ENCODE measurements around the gene CDKL4. TPM values are rescaled to one million over a fixed set of nuclear protein-coding genes. Genes with fewer than 3 reads are reported as not detected.

Gene CDKL4
- total and polyA plus RNA-seq, 7 donors: 0.54 to 3.3 (median 1.3) TPM; not detected in 3

DNA sequence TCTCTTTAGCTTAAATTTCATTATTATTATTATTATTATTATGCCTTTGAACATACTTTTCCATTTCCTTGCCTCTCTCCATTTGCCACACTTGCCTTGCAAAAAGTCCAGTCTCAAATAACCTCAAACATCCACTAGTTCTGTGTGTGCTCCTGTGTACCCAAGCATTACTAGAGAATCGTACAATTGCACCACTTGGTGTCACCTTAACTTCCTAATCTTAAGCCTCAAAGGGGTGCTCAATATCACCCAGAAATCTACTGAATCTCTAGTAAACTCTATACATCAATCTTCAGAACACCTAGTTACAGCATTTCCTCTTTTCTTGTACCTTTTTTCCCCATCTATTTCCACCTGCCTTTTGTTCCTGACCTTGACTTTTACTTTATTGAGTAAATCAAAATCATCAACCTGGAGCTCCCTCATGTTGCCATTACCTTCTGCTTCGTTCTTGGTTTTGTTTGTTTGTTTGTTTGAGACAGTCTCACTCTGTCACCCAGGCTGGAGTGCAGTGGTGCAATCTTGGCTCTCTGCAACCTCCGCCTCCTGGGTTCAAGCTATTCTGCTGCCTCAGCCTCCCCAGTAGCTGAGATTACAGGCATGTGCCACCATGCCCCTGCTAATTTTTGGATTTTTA, 110.4 kb downstream of the CDKL4 start:
- Histone ChIP-seq H3K36me3 (no peaks in the 10 kb centered on the region), H3K27ac (no peak overlapping the region), H3K4me1 (no peaks in the 10 kb centered on the region), H3K9me3 (no peaks in the 10 kb centered on the region), H3K27me3 (no peaks in the 10 kb centered on the region), H3K4me3 (no peak overlapping the region)
- TF ChIP-seq EP300 (IDR thresholded peaks at IDR 0.05): no peak
- TF ChIP-seq POLR2AphosphoS5 (IDR thresholded peaks at IDR 0.05): no peak
- no peak for TF ChIP-seq POLR2A (IDR thresholded peaks at IDR 0.05)
- TF ChIP-seq, protein P1, sequence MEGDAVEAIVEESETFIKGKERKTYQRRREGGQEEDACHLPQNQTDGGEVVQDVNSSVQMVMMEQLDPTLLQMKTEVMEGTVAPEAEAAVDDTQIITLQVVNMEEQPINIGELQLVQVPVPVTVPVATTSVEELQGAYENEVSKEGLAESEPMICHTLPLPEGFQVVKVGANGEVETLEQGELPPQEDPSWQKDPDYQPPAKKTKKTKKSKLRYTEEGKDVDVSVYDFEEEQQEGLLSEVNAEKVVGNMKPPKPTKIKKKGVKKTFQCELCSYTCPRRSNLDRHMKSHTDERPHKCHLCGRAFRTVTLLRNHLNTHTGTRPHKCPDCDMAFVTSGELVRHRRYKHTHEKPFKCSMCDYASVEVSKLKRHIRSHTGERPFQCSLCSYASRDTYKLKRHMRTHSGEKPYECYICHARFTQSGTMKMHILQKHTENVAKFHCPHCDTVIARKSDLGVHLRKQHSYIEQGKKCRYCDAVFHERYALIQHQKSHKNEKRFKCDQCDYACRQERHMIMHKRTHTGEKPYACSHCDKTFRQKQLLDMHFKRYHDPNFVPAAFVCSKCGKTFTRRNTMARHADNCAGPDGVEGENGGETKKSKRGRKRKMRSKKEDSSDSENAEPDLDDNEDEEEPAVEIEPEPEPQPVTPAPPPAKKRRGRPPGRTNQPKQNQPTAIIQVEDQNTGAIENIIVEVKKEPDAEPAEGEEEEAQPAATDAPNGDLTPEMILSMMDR (IDR thresholded peaks at IDR 0.05): no peak
- intact Hi-C loops (cut with DNase I): no loop called here
- WGBS, 2 donors: 81 to 82% methylated on average over 3 of the region's 3 CpGs
- DNase-seq: no peak

DNA sequence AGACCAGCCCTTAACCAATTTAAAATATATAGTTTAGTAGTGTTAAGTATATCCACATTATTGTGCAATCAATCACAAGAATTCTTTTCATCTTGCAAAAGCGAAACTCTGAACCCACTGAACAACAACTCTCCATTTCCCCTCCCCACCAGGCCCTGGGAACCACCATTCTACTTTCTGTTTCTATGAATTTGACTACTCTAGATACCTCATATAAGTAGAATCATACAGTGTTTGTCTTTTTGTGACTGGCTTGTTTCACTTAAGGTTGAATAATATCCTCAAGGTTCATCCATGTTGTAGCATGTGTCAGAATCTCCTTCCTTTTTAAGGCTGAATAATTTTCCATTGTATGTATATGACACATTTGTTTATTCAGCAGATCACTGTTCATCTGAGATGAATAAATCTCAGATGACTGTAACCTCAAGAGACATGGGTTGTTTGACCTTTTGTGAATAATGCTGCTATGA, 114.8 kb downstream of the CDKL4 start:
- intact Hi-C loops (cut with DNase I): loop anchor here (10.0 kb wide), 1 partner anchor 386 kb away; no protein-coding TSS in a partner anchor
- TF ChIP-seq, protein P1 (IDR thresholded peaks at IDR 0.05): no peak
- H3K4me1 ChIP-seq: peaks cover 0 to 6% (median 3%) of the 10 kb centered on the region in 4 donors
- DNase-seq: no peak
- H3K36me3 ChIP-seq: no peaks in the 10 kb centered on the region
- no peaks in the 10 kb centered on the region for H3K9me3 ChIP-seq
- H3K27me3 ChIP-seq: no peaks in the 10 kb centered on the region
- H3K27ac ChIP-seq: peak overlapping the region in 1 of 4 donors; percentile 3
- 37 to 72% methylated on average over 1 of the region's 1 CpG for WGBS, 2 donors
- H3K4me3 ChIP-seq: no peak overlapping the region

DNA sequence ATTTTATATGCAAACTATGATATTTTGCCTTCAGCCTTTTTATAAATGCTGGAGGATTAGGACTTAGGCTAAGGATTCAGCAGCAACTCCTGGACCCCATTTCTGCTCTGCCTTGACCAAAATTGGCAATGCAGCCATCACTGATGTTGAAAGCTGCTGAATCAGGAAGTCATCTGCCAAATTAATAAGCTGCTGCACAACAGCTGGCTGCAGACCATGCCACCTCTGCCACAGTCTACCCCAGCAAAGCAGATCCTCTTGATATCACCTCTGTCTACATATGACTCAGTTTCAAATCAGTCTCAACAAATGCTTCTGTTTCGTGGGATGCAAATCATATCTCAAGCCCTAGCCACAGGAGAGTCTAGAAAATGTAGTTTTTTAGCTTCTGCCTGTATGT, 115.8 kb downstream of the CDKL4 start:
- Histone ChIP-seq H3K4me1 (peaks cover 0 to 13% (median 11%) of the 10 kb centered on the region in 4 donors), H3K9me3 (no peaks in the 10 kb centered on the region), H3K27me3 (no peaks in the 10 kb centered on the region), H3K4me3 (no peak overlapping the region), H3K27ac (peak overlapping the region in 1 of 4 donors; percentile 65), H3K36me3 (no peaks in the 10 kb centered on the region)
- TF ChIP-seq EP300 (IDR thresholded peaks at IDR 0.05): no peak
- intact Hi-C loops (cut with DNase I): loop anchor here (10.0 kb wide), 1 partner anchor 387 kb away; no protein-coding TSS in a partner anchor
- no peak for DNase-seq
- WGBS, 2 donors: 57 to 78% methylated on average over 1 of the region's 1 CpG

Small RNAs within 50 kb of the gene (small RNA-seq; reads per million reads assigned to genes)
- gene RF00019 (0 reads per million in 3 donors), gene RF00272 (0 reads per million in 3 donors)

Other genes with a start within 250 kb of the CDKL4 start
- 10 to 100 TPM; 30.8 to 72.0 (median 35.8) TPM for gene SOS1, start 122.9 kb downstream of the CDKL4 start, total RNA-seq
- gene SOS1, start 122.9 kb downstream of the CDKL4 start, polyA plus RNA-seq: 1 to 10 TPM; 5.4 to 9.8 (median 9.2) TPM
- 10 to 100 TPM; 72.1 to 96.8 (median 77.4) TPM for gene MAP4K3, start 193.3 kb upstream of the CDKL4 start, total RNA-seq
- gene MAP4K3, start 193.3 kb upstream of the CDKL4 start, polyA plus RNA-seq: 10 to 100 TPM in 2 of 3 donors, 1 to 10 TPM in 1; 8.0 to 12.6 (median 12.3) TPM

Measured in sigmoid colon (tissue), 7 donors.